Measurements from ENCODE around the gene ARRDC2. TPM values are rescaled to one million over a fixed set of nuclear protein-coding genes. Genes with fewer than 3 reads are reported as not detected.

The ARRDC2 gene
- total RNA-seq, 6 donors from 2014 or later = 53.6 to 253 (median 78.8) TPM

DNA sequence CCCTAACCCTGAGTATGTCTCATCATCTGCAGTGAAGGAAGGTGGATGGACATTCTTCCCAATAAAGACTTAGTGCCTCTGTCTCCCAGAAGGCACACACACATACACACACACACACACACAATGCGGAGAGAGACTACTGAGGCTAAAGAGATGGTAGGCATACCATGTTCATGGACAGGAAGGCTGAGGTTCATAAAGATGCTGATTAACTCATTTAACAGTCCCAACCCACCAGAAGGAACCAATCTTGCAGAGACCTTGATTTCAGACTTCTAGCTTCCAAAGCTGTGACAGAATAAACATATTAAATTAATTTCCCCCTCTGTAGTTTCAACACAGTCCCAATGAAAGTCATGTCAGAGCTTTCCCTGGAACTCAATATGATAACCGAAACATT lies 33.1 kb downstream of the ARRDC2 start:
- no peaks in the 10 kb centered on the region for H3K36me3 ChIP-seq
- ATAC-seq (ENCODE audit: low FRiP score in 2 of 2) (no peak), DNase-seq (no peak)
- WGBS, 2 donors = 71 to 83% methylated on average over 2 of the region's 2 CpGs
- H3K9me3 ChIP-seq = no peaks in the 10 kb centered on the region
- H3K27me3 ChIP-seq = no peaks in the 10 kb centered on the region
- no peak overlapping the region for H3K27ac ChIP-seq
- no peak for TF ChIP-seq POLR2A (IDR thresholded peaks at IDR 0.05)
- TF ChIP-seq POLR2AphosphoS5 (IDR thresholded peaks at IDR 0.05) = no peak
- TF ChIP-seq, protein P1, sequence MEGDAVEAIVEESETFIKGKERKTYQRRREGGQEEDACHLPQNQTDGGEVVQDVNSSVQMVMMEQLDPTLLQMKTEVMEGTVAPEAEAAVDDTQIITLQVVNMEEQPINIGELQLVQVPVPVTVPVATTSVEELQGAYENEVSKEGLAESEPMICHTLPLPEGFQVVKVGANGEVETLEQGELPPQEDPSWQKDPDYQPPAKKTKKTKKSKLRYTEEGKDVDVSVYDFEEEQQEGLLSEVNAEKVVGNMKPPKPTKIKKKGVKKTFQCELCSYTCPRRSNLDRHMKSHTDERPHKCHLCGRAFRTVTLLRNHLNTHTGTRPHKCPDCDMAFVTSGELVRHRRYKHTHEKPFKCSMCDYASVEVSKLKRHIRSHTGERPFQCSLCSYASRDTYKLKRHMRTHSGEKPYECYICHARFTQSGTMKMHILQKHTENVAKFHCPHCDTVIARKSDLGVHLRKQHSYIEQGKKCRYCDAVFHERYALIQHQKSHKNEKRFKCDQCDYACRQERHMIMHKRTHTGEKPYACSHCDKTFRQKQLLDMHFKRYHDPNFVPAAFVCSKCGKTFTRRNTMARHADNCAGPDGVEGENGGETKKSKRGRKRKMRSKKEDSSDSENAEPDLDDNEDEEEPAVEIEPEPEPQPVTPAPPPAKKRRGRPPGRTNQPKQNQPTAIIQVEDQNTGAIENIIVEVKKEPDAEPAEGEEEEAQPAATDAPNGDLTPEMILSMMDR (IDR thresholded peaks at IDR 0.05) = no peak
- no peak for TF ChIP-seq EP300 (IDR thresholded peaks at IDR 0.05)
- no peak overlapping the region for H3K4me3 ChIP-seq
- H3K4me1 ChIP-seq = peaks cover 13 to 21% (median 15%) of the 10 kb centered on the region in 4 donors

DNA sequence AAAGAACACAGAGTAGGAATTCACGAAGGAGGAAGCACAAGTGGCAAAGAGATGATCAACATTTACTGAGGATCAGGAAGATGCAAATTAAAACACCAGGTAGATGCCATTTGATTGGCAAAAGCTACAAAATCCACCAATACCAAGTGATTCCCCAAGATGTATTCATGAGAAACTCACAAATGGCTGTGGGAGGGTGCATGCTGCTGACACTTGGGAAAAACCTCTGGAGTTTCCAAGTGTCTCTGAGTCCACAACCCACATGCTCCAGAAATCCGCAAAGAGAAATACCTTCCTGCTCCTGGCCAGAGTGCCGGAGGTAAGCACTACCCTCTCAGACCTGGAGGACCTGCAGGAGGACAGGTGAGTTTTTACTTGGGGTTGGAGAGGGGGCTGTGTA lies 35.7 kb downstream of the ARRDC2 start:
- Histone ChIP-seq H3K27ac (no peak overlapping the region), H3K9me3 (no peaks in the 10 kb centered on the region), H3K4me3 (no peak overlapping the region), H3K4me1 (peaks cover 15 to 26% (median 16%) of the 10 kb centered on the region in 4 donors), H3K36me3 (no peaks in the 10 kb centered on the region), H3K27me3 (no peaks in the 10 kb centered on the region)
- DNase-seq (no peak), ATAC-seq (ENCODE audit: low FRiP score in 2 of 2) (no peak)
- 87% methylated on average over 3 of the region's 3 CpGs for WGBS, 2 donors
- TF ChIP-seq POLR2AphosphoS5 (IDR thresholded peaks at IDR 0.05) (no peak), EP300 (IDR thresholded peaks at IDR 0.05) (no peak), POLR2A (IDR thresholded peaks at IDR 0.05) (no peak)
- TF ChIP-seq, protein P1 (IDR thresholded peaks at IDR 0.05) = no peak

DNA sequence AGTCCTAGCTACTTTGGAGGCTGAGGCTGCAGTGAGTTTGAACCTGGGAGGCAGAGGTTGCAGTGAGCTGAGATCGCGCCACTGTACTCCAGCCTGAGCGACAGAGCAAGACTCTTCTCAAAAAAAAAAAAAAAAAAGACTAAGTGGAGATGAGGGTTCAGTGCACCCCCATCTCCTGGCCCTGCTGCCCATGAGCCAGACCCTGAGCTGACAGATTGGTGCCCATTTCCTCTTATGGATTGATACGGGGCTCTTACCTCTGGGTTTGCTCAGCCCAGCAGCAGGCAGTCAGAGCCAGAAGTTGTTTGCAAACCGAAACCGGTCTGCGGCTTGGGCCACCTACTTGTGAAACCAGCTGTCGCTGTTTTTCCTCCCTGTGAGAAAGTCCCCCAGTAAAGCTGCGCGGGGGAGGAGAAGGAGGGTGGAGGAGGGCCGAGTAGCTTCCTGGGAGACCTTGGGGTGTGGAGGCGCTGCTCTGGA lies 36.9 kb downstream of the ARRDC2 start:
- Histone ChIP-seq H3K27me3 (no peaks in the 10 kb centered on the region), H3K36me3 (no peaks in the 10 kb centered on the region), H3K27ac (peak overlapping the region in 3 of 4 donors; percentile 42 to 82 (median 80)), H3K9me3 (no peaks in the 10 kb centered on the region), H3K4me1 (peaks cover 26 to 38% (median 26%) of the 10 kb centered on the region in 4 donors), H3K4me3 (peak overlapping the region in 3 of 4 donors; percentile 32 to 50 (median 48))
- peak in 1 of 2 donors; percentile 89 for DNase-seq
- TF ChIP-seq POLR2AphosphoS5 (IDR thresholded peaks at IDR 0.05) (peak; percentile 8 to 64), EP300 (IDR thresholded peaks at IDR 0.05) (no peak), POLR2A (IDR thresholded peaks at IDR 0.05) (peak in 1 of 4 donors; percentile 52)
- TF ChIP-seq, protein P1 (IDR thresholded peaks at IDR 0.05) = no peak
- ATAC-seq (ENCODE audit: low FRiP score in 2 of 2) = peak; percentile 78 to 84
- 3 to 10% methylated on average over 8 to 12 of the region's 12 CpGs for WGBS, 2 donors

DNA sequence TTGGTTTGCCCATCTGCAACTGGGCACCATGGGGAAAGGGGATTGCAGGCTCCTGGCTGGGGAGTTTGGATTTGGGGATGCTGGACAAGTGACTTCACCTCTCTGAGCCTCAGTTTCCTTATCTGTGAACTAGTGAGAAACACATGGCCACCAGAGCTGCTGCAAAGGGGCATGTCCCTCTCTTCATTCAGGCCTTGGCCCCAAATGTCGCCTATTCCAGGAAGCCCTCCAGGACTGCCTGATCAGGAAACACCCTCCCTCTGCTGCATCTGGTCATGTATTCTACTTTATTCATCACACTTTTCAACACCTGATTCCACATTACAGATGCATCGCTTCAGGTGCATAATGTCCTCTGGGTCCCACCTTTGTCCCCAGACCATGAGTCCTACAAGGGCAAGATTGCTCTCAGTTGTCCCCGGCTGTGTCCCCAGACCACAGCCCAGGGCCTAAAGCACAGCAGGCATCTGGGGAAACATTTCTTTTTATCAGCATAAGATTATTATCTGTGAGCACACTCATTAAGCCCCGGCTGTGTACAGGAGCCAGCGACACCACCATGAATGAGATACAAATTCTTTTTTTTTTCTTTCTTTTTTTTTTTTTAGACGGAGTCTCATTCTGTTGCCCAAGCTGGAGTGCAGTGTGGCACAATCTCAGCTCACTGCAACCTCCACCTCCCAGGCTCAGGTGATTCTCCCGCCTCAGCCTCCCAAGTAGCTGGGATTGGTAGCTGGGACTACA lies 37.5 kb downstream of the ARRDC2 start:
- Histone ChIP-seq H3K9me3 (no peaks in the 10 kb centered on the region), H3K4me3 (peak overlapping the region in 3 of 4 donors; percentile 32 to 50 (median 48)), H3K36me3 (no peaks in the 10 kb centered on the region), H3K27me3 (no peaks in the 10 kb centered on the region), H3K4me1 (peaks cover 27 to 40% (median 29%) of the 10 kb centered on the region in 4 donors), H3K27ac (peak overlapping the region in 3 of 4 donors; percentile 63 to 82 (median 80))
- no peak for TF ChIP-seq POLR2A (IDR thresholded peaks at IDR 0.05)
- TF ChIP-seq EP300 (IDR thresholded peaks at IDR 0.05) = no peak
- TF ChIP-seq, protein P1 (IDR thresholded peaks at IDR 0.05) = no peak
- no peak for TF ChIP-seq POLR2AphosphoS5 (IDR thresholded peaks at IDR 0.05)
- WGBS, 2 donors = 78 to 80% methylated on average over 7 of the region's 7 CpGs
- no peak for ATAC-seq (ENCODE audit: low FRiP score in 2 of 2)
- DNase-seq = no peak
